SK-N-SH treated with all-trans-retinoic acid at 6 μM for 48 hours (cell line): Measurements from ENCODE around the gene BRMS1.

Experiments used
- ATAC-seq: fragments of 200-7000 bp; cut with Tn5 transposase; 3 replicates; pipeline ENCODE4 v1.9.1; 2020; ENCODE audit warnings: mild to moderate bottlenecking, moderate library complexity
- BACH2 ChIP-seq: fragments of 250-450 bp; sonication (Bioruptor Pico); IDR thresholded peaks from 2 replicates; pipeline ENCODE4 v1.9.0; 2021; ENCODE audit warnings: mild to moderate bottlenecking, borderline replicate concordance
- CSDC2 ChIP-seq: fragments of 250-450 bp; sonication (Bioruptor Pico); IDR thresholded peaks from 2 replicates; pipeline ENCODE4 v1.5.0; 2020; ENCODE audit warnings: mild to moderate bottlenecking, moderate library complexity
- ESRRG ChIP-seq: fragments of 250-450 bp; sonication (Bioruptor Pico); IDR thresholded peaks from 2 replicates; pipeline ENCODE4 v1.6.1; 2021; ENCODE audit warnings: mild to moderate bottlenecking
- GLIS3 ChIP-seq: fragments of 250-450 bp; sonication (Bioruptor Pico); IDR thresholded peaks from 2 replicates; pipeline ENCODE4 v1.5.0; 2020; ENCODE audit warnings: mild to moderate bottlenecking, moderate library complexity
- ISL1 ChIP-seq: fragments of 250-450 bp; sonication (Bioruptor Pico); IDR thresholded peaks from 2 replicates; pipeline ENCODE4 v2.1.2; 2022; ENCODE audit warnings: mild to moderate bottlenecking, moderate library complexity
- OSR1 ChIP-seq: fragments of 250-450 bp; sonication (Bioruptor Pico); IDR thresholded peaks from 2 replicates; pipeline ENCODE4 v1.8.0; 2022; ENCODE audit warnings: moderate library complexity, mild to moderate bottlenecking, inconsistent platforms
- PATZ1 ChIP-seq: fragments of 250-450 bp; sonication (Bioruptor Pico); IDR thresholded peaks from 2 replicates; pipeline ENCODE4 v1.8.0; 2020; ENCODE audit warnings: mild to moderate bottlenecking, moderate library complexity, borderline replicate concordance
- POU6F1 ChIP-seq: fragments of 250-450 bp; sonication (Bioruptor Pico); IDR thresholded peaks from 2 replicates; pipeline ENCODE4 v1.8.0; 2021; ENCODE audit warnings: low read depth, mild to moderate bottlenecking, moderate library complexity, borderline replicate concordance
- PPARA ChIP-seq: fragments of 250-450 bp; sonication (Bioruptor Pico); IDR thresholded peaks from 2 replicates; pipeline ENCODE4 v1.5.0; 2020; ENCODE audit warnings: mild to moderate bottlenecking, borderline replicate concordance
- RARB ChIP-seq: fragments of 250-450 bp; sonication (Bioruptor Pico); IDR thresholded peaks from 2 replicates; pipeline ENCODE4 v1.8.0; 2021; ENCODE audit warnings: mild to moderate bottlenecking, moderate library complexity
- SNAI2 ChIP-seq: fragments of 250-450 bp; sonication (Bioruptor Pico); IDR thresholded peaks from 2 replicates; pipeline ENCODE4 v1.5.0; 2020; ENCODE audit warnings: mild to moderate bottlenecking, moderate library complexity
- TCF4 ChIP-seq: fragments of 250-450 bp; sonication (Bioruptor Pico); IDR thresholded peaks from 2 replicates; pipeline ENCODE4 v1.8.0; 2021; ENCODE audit warnings: mild to moderate bottlenecking, moderate library complexity, borderline replicate concordance
- TOX ChIP-seq: fragments of 250-450 bp; sonication (Bioruptor Pico); IDR thresholded peaks from 2 replicates; pipeline ENCODE4 v1.8.0; 2021; ENCODE audit warnings: mild to moderate bottlenecking, moderate library complexity, borderline replicate concordance
- ZC3H10 ChIP-seq: fragments of 250-450 bp; sonication (Bioruptor Pico); IDR thresholded peaks from 2 replicates; pipeline ENCODE4 v1.5.1; 2021; ENCODE audit warnings: mild to moderate bottlenecking, moderate library complexity
- ZFP3 ChIP-seq: fragments of 250-450 bp; sonication (Bioruptor Pico); IDR thresholded peaks from 2 replicates; pipeline ENCODE4 v1.5.0; 2020; ENCODE audit warnings: mild to moderate bottlenecking, moderate library complexity
- ZFP30 ChIP-seq: fragments of 450-650 bp; formaldehyde crosslinking; IDR thresholded peaks from 2 replicates; pipeline ENCODE4 v1.5.0; 2022; ENCODE audit warnings: mild to moderate bottlenecking, moderate library complexity
- ZNF70 ChIP-seq: fragments of 450-650 bp; formaldehyde crosslinking; IDR thresholded peaks from 2 replicates; pipeline ENCODE4 v1.5.0; 2020; ENCODE audit warnings: mild to moderate bottlenecking, moderate library complexity
- ZNF8 ChIP-seq: fragments of 450-650 bp; formaldehyde crosslinking; IDR thresholded peaks from 2 replicates; pipeline ENCODE4 v1.5.0; 2020; ENCODE audit warnings: mild to moderate bottlenecking, moderate library complexity
- TF ChIP-seq, protein P1 (sequence below): fragments of 250-450 bp; sonication (Bioruptor Pico); IDR thresholded peaks from 2 replicates; pipeline ENCODE4 v1.5.1; 2021; ENCODE audit warnings: mild to moderate bottlenecking, moderate library complexity
- TF ChIP-seq, protein P2 (sequence below): fragments of 250-450 bp; sonication (Bioruptor Pico); IDR thresholded peaks from 2 replicates; pipeline ENCODE4 v1.5.0; 2020; ENCODE audit warnings: mild to moderate bottlenecking, moderate library complexity
- TF ChIP-seq, protein P3 (sequence below): fragments of 250-450 bp; sonication (Bioruptor Pico); IDR thresholded peaks from 2 replicates; pipeline ENCODE4 v1.5.1; 2020; ENCODE audit warnings: low read depth, mild to moderate bottlenecking, moderate library complexity

The BRMS1 gene

GRCh38 chr11:66365711-66366619 lies 21.1 kb upstream of the BRMS1 start:
- no peak for ATAC-seq
- TF ChIP-seq, protein P1, sequence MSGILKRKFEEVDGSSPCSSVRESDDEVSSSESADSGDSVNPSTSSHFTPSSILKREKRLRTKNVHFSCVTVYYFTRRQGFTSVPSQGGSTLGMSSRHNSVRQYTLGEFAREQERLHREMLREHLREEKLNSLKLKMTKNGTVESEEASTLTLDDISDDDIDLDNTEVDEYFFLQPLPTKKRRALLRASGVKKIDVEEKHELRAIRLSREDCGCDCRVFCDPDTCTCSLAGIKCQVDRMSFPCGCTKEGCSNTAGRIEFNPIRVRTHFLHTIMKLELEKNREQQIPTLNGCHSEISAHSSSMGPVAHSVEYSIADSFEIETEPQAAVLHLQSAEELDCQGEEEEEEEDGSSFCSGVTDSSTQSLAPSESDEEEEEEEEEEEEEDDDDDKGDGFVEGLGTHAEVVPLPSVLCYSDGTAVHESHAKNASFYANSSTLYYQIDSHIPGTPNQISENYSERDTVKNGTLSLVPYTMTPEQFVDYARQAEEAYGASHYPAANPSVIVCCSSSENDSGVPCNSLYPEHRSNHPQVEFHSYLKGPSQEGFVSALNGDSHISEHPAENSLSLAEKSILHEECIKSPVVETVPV (CRISPR knock-in tag): no peak
- TF ChIP-seq OSR1 (CRISPR knock-in tag): no peak
- no peak for TF ChIP-seq ISL1 (CRISPR knock-in tag)
- no peak for TF ChIP-seq ZFP30 (CRISPR knock-in tag)
- no peak for TF ChIP-seq CSDC2
- no peak for TF ChIP-seq ZNF8 (CRISPR knock-in tag)
- TF ChIP-seq TOX (CRISPR knock-in tag): no peak
- no peak for TF ChIP-seq ESRRG (CRISPR knock-in tag)
- no peak for TF ChIP-seq ZFP3 (CRISPR knock-in tag)
- no peak for TF ChIP-seq TCF4
- no peak for TF ChIP-seq POU6F1 (CRISPR knock-in tag)
- TF ChIP-seq, protein P2, sequence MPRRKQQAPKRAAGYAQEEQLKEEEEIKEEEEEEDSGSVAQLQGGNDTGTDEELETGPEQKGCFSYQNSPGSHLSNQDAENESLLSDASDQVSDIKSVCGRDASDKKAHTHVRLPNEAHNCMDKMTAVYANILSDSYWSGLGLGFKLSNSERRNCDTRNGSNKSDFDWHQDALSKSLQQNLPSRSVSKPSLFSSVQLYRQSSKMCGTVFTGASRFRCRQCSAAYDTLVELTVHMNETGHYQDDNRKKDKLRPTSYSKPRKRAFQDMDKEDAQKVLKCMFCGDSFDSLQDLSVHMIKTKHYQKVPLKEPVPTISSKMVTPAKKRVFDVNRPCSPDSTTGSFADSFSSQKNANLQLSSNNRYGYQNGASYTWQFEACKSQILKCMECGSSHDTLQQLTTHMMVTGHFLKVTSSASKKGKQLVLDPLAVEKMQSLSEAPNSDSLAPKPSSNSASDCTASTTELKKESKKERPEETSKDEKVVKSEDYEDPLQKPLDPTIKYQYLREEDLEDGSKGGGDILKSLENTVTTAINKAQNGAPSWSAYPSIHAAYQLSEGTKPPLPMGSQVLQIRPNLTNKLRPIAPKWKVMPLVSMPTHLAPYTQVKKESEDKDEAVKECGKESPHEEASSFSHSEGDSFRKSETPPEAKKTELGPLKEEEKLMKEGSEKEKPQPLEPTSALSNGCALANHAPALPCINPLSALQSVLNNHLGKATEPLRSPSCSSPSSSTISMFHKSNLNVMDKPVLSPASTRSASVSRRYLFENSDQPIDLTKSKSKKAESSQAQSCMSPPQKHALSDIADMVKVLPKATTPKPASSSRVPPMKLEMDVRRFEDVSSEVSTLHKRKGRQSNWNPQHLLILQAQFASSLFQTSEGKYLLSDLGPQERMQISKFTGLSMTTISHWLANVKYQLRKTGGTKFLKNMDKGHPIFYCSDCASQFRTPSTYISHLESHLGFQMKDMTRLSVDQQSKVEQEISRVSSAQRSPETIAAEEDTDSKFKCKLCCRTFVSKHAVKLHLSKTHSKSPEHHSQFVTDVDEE (CRISPR knock-in tag): no peak
- no peak for TF ChIP-seq SNAI2 (CRISPR knock-in tag)
- no peak for TF ChIP-seq RARB (CRISPR knock-in tag)
- no peak for TF ChIP-seq ZNF70 (CRISPR knock-in tag)
- no peak for TF ChIP-seq PPARA (CRISPR knock-in tag)
- no peak for TF ChIP-seq GLIS3 (CRISPR knock-in tag)

DNA sequence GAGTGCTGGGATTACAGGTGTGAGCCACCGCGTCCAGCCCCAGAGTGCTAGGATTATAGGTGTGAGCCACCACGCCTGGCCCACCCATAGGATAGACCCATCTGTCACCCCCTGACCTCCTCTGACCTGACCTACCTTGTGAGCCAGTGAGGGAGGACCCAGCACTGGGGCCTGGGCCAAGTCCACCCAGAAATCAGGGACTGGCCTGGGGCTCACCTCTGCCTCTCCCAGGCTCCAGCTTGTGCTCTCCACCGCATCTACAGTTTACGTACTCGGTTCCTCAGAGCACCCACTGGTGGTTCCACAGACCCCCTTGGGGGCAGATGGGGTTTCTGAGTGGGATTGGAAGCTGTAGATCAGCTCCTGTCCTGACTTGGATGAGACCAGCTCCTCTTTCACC lies 20.3 kb upstream of the BRMS1 start:
- no peak for TF ChIP-seq BACH2
- TF ChIP-seq OSR1 (CRISPR knock-in tag): no peak
- TF ChIP-seq CSDC2: no peak
- TF ChIP-seq ZC3H10 (CRISPR knock-in tag): no peak
- TF ChIP-seq, protein P1 (CRISPR knock-in tag): no peak
- TF ChIP-seq TOX (CRISPR knock-in tag): no peak
- TF ChIP-seq GLIS3 (CRISPR knock-in tag): no peak
- TF ChIP-seq, all 23 proteins: peak for 0
- ATAC-seq: no peak

GRCh38 chr11:66363805-66364535 lies 19.1 kb upstream of the BRMS1 start:
- ATAC-seq: peak; percentile 68
- TF ChIP-seq POU6F1 (CRISPR knock-in tag): no peak
- TF ChIP-seq, protein P3, sequence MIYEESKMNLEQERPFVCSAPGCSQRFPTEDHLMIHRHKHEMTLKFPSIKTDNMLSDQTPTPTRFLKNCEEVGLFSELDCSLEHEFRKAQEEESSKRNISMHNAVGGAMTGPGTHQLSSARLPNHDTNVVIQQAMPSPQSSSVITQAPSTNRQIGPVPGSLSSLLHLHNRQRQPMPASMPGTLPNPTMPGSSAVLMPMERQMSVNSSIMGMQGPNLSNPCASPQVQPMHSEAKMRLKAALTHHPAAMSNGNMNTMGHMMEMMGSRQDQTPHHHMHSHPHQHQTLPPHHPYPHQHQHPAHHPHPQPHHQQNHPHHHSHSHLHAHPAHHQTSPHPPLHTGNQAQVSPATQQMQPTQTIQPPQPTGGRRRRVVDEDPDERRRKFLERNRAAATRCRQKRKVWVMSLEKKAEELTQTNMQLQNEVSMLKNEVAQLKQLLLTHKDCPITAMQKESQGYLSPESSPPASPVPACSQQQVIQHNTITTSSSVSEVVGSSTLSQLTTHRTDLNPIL (CRISPR knock-in tag): no peak
- TF ChIP-seq ISL1 (CRISPR knock-in tag): no peak
- TF ChIP-seq PATZ1 (CRISPR knock-in tag): no peak
- no peak for TF ChIP-seq SNAI2 (CRISPR knock-in tag)
- no peak for TF ChIP-seq RARB (CRISPR knock-in tag)
- no peak for TF ChIP-seq BACH2
